Measurements from ENCODE around the gene TNP1. TPM values are rescaled to one million over a fixed set of nuclear protein-coding genes. Genes with fewer than 3 reads are reported as not detected.

The TNP1 gene
- total RNA-seq, 1 experiment from 2014 or later: not detected

DNA sequence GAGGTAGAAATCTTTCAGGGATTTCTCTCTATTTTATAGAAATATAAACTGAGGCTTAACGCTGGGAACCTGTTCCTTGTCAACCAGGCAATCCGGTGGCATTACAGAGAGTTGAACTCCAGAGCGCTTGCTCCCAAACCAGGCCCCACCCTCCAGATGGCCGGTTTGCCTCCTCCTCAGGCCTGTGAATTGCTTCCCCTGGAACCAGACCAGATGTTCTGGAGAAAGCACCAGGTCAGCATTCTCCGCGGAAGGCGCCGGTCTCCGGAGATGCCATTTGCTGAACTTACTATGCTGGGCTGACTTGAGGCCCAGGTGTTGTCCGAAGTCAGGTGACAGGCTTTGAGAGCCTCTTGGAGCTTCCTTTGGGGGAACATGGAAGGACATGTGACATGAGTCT, 17.2 kb downstream of the TNP1 start:
- DNase-seq (ENCODE audit: low spot score): no peak

DNA sequence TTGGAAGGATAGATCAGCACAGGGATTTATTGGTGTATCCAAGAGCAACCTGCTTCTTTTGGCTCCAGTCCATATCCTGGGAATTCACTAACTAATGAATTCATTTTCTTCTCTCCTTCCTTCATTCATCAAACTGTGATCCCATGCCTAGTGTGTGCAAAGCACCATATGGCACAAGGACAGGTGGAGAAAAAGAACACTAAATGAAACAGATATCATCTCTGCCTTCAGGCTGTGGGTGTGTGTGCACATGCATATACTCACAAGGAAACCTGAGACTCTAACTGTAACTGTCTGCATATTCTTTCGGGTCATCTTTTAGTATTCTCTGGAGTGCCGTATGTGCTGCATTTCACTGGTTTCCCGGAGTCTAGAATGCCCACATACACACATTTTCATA, 20.2 kb downstream of the TNP1 start:
- DNase-seq (ENCODE audit: low spot score): no peak

DNA sequence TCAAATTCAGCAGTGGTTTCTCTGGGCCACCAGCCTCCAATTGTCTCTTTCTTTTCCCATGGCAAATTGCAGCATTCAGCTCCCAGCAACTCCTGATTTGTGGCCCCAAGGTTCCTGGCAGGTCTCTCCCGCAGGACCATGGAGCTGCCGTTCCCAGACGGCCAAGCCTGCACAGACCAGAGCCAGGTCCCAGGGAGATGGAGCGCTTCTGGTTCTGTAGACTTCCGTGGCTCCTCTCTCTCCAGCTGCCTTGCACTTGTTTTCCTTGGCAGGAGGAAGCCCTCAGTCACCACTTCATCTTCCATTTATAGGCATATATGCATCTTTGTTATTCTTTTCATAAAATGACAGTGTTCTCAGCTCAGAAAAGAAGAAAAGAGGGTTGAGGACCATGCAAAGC, 21.7 kb downstream of the TNP1 start:
- DNase-seq (ENCODE audit: low spot score): no peak

DNA sequence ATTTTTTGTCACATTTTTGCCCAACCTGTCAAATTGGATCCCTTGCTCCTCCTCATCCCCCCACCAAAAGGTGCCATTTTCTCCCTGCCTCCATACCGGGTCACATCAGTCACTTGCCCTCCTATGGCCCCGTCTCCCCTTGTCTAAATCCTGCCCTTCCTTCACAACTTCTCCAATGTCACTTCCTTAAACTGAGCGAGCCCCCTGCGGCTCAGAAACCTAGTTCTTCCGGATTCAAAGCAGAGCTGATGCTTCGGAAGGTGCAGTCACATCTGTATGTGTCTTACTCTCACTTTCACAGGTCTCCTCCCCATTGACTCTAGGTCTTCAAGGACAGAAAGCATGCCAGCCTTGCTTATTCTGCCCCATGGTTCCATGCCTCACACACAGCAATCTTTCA, 22.1 kb downstream of the TNP1 start:
- no peak for DNase-seq (ENCODE audit: low spot score)

DNA sequence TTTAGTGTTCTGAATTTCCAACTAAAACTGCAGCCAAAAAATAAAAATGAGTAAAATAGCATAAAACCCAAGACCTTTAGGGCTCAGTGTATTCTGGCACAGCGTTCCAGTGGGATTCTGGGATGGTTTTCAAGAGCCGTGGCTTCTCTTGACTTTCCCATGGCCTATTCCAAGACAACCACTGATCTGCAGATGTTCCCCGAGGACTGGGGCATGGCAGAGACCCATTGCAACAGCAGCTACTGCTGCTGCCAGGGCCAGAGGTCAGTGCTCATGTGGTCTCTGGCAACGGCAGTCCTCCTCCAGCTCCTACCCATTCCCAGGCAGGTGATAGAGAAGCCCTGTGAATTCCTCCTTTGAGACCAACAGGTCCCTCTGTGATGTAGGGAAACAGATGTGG, 26.8 kb downstream of the TNP1 start:
- no peak for DNase-seq (ENCODE audit: low spot score)

DNA sequence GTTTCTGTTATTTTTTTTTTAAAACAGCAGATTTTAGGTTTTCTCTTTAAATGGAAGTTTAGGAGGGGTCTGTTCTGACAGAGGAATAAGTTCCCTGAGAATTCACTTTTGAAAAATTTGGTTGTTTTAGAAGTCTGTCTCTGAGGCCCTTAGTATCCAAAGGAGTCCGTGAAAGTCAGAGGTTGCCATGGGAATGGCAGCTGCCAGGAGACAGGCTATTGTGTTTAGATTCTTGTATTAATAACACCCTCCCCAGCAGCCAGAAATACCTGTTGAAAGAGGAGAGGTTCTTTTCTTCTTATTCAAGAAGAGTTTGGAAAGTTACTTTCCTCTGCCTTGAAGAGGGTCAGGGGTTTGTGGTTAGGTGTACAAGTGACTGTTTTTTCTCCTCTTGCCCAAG, 29.5 kb downstream of the TNP1 start:
- DNase-seq (ENCODE audit: low spot score): no peak

DNA sequence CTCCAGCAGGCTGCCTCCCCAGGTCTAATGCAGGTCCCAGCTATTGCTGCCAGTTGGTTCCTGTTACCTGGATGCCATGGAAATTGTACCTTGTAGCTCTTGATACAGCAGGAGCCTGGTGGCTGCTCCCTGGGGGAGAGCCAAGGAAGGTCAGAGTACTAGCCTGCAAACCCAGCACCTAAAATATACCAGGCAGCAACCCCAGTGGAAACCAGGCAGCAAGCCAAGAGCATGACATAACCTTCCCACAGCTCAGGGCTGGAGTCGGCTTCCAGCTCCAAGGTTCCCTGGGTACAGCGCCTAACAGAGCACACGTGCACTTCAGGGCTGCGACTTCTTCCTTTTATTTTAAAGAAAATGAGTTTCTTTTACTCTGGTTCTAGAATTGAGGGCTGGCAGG, 30.3 kb downstream of the TNP1 start:
- no peak for DNase-seq (ENCODE audit: low spot score)

DNA sequence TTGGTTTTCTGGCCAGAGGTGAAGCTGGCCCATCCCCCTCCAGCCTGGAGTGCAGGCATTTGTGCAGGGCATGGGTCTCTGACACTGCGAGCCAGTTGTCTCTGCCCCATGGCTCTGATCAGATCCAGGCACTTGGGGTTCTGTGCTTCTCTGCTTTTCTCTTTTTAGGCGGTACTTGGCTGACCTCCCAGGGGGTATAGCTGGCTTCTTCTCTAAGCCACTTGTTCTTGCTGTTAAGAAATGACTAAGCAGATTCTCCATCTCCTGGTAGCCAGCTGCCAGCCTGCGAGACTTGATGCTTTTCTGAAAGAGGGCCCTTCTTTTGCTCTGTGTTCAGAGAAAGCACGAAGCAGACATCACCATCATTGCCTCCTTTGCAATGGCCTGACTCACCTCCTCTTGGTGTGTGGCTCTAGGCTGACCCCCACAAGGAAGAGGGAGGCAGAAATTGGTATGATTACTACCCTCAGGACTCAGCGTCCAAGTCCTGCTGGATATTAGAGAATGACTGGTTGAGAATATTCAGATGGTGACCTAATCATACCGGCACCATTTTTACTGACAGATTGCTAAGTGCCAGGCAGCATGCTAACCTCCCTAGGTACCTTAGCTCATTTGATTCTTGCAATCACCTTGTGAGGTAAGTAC, 32.7 kb downstream of the TNP1 start:
- DNase-seq (ENCODE audit: low spot score): no peak

DNA sequence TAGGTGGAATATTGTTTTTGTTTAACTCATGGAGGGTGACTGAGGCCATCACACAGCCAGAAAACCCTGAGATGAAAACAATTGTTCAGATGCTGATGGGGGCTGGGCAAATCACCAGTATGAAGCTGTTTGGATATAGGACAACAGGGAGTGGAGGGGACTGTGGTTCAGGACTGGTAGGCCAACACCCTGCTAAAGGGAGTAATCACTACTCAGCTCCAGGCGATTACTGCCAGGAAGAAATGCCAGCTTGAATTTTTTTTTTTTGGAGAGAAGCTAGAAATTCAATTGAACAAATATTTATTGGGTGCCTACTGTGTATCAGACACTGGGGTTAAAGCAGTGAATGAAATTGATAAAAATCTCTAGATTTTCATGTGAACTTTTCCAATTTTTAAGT, 37.4 kb downstream of the TNP1 start:
- no peak for DNase-seq (ENCODE audit: low spot score)

DNA sequence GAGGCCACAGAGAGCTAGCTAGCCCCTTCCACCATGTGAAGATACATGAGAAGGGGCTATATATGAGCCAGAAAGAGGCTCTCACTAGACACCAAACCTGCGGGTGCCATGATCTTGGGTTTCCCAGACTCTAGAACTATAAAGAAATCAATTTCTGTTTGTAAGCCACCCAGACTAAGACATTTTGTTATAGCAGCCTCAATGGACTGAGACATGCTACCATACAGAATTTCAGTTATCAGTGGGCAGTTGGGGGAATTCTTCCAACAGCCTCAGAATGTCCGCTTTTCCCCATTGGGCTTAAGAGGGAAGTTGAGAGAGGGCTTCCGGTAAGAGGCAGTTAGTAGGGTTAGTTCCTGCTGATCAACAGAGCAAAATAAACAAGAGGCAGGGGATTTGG, 39.2 kb downstream of the TNP1 start:
- DNase-seq (ENCODE audit: low spot score): no peak

DNA sequence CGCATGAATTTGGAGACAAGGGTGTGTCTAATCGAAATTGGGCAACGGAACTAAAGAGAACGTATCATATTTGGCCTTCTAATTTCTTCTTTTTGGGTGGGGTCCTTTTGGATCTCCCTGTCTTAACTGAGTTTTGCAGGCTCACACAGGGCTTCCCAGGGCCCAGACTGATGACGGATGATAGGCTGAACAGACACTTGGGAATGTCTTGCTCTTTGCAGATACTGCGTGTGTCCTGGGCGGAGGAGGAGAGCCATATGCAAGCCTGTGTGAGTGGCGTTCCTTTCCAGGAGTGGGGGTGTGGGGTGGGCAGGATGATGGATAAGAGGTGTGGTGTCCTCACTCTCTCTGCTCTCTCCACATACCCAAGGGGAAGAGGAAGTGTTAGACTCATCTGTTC, 40.1 kb downstream of the TNP1 start:
- DNase-seq (ENCODE audit: low spot score): no peak

DNA sequence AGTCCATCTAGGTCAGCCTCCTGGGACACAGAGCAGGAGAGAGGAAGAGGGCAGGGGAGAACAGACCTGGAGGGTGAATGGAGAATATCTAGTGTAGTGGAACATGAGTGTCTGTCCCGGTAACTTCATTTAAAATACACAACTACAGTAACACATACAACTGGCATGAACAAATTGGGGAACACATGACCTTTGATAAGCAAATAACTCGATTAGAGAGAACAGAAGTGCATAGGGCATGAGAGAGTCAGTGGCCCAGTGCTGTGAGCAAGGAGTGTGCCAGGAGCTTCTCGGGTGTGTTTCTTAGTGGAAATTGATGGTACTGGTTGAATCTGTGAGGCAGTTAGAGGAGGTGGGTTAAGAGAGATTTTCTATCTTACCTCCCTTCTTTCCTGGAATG, 40.8 kb downstream of the TNP1 start:
- no peak for DNase-seq (ENCODE audit: low spot score)

DNA sequence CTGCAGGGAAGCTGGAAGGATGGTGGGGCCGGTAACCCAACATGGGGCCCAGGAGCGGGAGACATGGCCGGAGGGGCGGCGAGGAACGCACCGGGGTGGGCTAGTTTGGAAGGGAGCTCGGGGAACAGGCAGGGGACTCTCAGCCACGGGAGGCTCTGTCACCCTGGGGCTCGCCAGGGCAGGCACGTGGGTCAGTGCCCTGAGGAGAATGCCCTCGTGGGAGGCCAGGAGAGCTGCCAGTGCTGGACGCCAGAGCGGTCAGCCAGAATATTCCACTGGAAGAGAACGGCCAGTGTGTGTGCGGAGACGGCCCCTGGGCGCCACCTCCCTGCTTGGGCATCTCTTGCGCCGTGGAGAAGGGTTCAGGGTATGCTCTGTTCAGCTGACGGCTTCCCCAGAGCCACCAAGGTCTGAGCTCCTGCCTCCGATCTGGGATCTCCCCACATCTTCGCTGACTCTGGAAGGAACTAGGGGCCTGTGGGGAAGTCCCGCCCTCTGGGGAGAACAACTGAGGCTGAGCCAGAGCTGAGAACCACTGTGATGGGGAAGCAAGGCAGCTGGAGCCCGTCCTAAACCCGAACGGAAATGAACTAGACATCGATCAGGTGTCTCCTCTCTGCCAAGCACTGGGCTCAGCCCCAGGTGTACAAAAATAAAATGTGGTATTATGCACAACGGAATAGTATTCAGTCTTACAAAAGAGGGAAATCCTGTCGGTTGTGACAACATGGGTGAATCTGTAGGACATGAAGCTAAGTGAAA, 49.3 kb downstream of the TNP1 start:
- no peak for DNase-seq (ENCODE audit: low spot score)

Other genes starting within 250 kb of the TNP1 start
- 89.8 and 91.4 TPM in 2 replicates for gene IGFBP2, start 226.6 kb downstream of the TNP1 start, total RNA-seq (2014; rRNA removed; shearing (Covaris generic))
- not detected in 2 replicates for gene IGFBP5, start 164.5 kb downstream of the TNP1 start, total RNA-seq (2014; rRNA removed; shearing (Covaris generic))